Ovary (tissue), 9 donors: ENCODE measurements around the gene TNS1. TPM values are rescaled to one million over a fixed set of nuclear protein-coding genes. Genes with fewer than 3 reads are reported as not detected.

Experiments
- DNase-seq, 5 donors: peaks; one replicate each; pipeline ENCODE4 v3.0.0-alpha.2; 2019 to 2020
- H3K27ac ChIP-seq, 2 donors: fragments of 200-600 bp; one replicate each; pipeline versions ENCODE4 v1.5.1 to v1.8.0; 2019 to 2022
- H3K27me3 ChIP-seq: fragments of 200-600 bp; one replicate; pipeline ENCODE4 v1.8.0; 2022
- H3K36me3 ChIP-seq: fragments of 200-600 bp; sonication (generic); one replicate; pipeline ENCODE4 v1.5.1; 2019
- H3K4me1 ChIP-seq: one replicate; pipeline ENCODE4 v1.8.1; 2013; ENCODE audit warnings: mild to moderate bottlenecking, moderate library complexity; ENCODE audit not compliant: insufficient read depth
- H3K4me3 ChIP-seq: fragments of 200-600 bp; sonication (generic); one replicate; pipeline ENCODE4 v1.5.1; 2017
- H3K9me3 ChIP-seq, 2 donors: fragments of 200-600 bp in 1 of 2; sonication (generic) in 1 of 2; one replicate each; pipeline versions ENCODE4 v1.5.1 to v1.8.1; 2013 to 2019; ENCODE audit warnings: mild to moderate bottlenecking in 1 of 2, moderate library complexity in 1 of 2
- EP300 ChIP-seq: sonication (generic); formaldehyde crosslinking; IDR thresholded peaks from one replicate; pipeline ENCODE4 v1.6.1; 2017; ENCODE audit warnings: antibody characterized with exemption
- POLR2A ChIP-seq: fragments of 450-650 bp; IDR thresholded peaks from one replicate; pipeline ENCODE4 v1.6.1; 2017; ENCODE audit warnings: antibody characterized with exemption, mild to moderate bottlenecking, moderate library complexity
- WGBS, 3 donors: extraction: QIAGEN DNeasy Blood & Tissue Kit in 1 of 3; methylation state at CpG; one replicate each; pipeline versions ENCODE4 v1.1.5 to v1.1.7; 2013 to 2017; 5-methylcytosine and 5-hydroxymethylcytosine counted together
- intact Hi-C, 4 donors: fragments of 100-400 bp; cut with DNase I; formaldehyde crosslinking; loops; one replicate each; pipeline versions ENCODE4 v1.11.0 to v1.15.1; 2022 to 2023
- polyA plus RNA-seq, 2 donors: library from polyadenylated mRNA; stranded (reverse); fragments of 200-250 nt in 1 of 2; fragments of 350-450 nt in 1 of 2; fragmentation: Illumina TruSeq in 1 of 2; extraction: RNeasy Lipid Tissue Mini Kit (QIAGEN cat#74804) in 1 of 2; gene quantifications; one replicate each; pipeline ENCODE4 v1.2.3, GENCODE V29; 2013 to 2014
- total RNA-seq, 7 donors: library from RNA; depleted of rRNA in 2 of 7; stranded (reverse); fragments of >200 nt in 2 of 7; fragmentation: NEBNext Ultra II Directional in 3 of 7; extraction: Animal tissue kit (Norgen Biotek cat#: 25700) in 3 of 7; gene quantifications; one replicate each; pipeline versions ENCODE4 v1.1.0 to v1.2.4, GENCODE V29; 2016 to 2023
- TF ChIP-seq, protein P1 (sequence below), 3 donors: fragments of 450-650 bp in 2 of 3; fragments of 200-600 bp in 1 of 3; IDR thresholded peaks; one replicate each; pipeline versions ENCODE4 v1.5.1 to v1.8.0; 2016 to 2022; ENCODE audit warnings: antibody characterized with exemption in 3 of 3, mild to moderate bottlenecking in 1 of 3
- donor health status: DM: no; HTN: no; CAD: no; lungs with moderate emphysema.
- donor health status: DM: no; HTN: no; CAD: no.
- donor health status: Bipolar disorder and iron deficiency.
- donor health status: DM: yes; HTN: yes; CAD: no.
- donor health status: DM: no; HTN: no; CAD: no.
- donor health status: DM: yes; HTN: yes; CAD: no.

Gene TNS1
- total and polyA plus RNA-seq, 9 donors, result 140 to 568 (median 356) TPM

- H3K27ac ChIP-seq, result no peak overlapping the region
- WGBS, 3 donors, result 85 to 94% (median 90%) methylated on average over 2 of the region's 2 CpGs
- no peak overlapping the region for H3K4me3 ChIP-seq
- no peaks in the 10 kb centered on the region for H3K9me3 ChIP-seq
- no peaks in the 10 kb centered on the region for H3K27me3 ChIP-seq
- H3K36me3 ChIP-seq, result no peaks in the 10 kb centered on the region
- intact Hi-C loops, result no loop called here
- no peak for TF ChIP-seq EP300
- TF ChIP-seq POLR2A, result no peak
- TF ChIP-seq, protein P1, sequence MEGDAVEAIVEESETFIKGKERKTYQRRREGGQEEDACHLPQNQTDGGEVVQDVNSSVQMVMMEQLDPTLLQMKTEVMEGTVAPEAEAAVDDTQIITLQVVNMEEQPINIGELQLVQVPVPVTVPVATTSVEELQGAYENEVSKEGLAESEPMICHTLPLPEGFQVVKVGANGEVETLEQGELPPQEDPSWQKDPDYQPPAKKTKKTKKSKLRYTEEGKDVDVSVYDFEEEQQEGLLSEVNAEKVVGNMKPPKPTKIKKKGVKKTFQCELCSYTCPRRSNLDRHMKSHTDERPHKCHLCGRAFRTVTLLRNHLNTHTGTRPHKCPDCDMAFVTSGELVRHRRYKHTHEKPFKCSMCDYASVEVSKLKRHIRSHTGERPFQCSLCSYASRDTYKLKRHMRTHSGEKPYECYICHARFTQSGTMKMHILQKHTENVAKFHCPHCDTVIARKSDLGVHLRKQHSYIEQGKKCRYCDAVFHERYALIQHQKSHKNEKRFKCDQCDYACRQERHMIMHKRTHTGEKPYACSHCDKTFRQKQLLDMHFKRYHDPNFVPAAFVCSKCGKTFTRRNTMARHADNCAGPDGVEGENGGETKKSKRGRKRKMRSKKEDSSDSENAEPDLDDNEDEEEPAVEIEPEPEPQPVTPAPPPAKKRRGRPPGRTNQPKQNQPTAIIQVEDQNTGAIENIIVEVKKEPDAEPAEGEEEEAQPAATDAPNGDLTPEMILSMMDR (IDR thresholded peaks at IDR 0.05), result no peak
- no peaks in the 10 kb centered on the region for H3K4me1 ChIP-seq
- DNase-seq, result no peak
Measured at GRCh38 chr2:218028189-218028495, 25.3 kb upstream of the TNS1 start.

DNA sequence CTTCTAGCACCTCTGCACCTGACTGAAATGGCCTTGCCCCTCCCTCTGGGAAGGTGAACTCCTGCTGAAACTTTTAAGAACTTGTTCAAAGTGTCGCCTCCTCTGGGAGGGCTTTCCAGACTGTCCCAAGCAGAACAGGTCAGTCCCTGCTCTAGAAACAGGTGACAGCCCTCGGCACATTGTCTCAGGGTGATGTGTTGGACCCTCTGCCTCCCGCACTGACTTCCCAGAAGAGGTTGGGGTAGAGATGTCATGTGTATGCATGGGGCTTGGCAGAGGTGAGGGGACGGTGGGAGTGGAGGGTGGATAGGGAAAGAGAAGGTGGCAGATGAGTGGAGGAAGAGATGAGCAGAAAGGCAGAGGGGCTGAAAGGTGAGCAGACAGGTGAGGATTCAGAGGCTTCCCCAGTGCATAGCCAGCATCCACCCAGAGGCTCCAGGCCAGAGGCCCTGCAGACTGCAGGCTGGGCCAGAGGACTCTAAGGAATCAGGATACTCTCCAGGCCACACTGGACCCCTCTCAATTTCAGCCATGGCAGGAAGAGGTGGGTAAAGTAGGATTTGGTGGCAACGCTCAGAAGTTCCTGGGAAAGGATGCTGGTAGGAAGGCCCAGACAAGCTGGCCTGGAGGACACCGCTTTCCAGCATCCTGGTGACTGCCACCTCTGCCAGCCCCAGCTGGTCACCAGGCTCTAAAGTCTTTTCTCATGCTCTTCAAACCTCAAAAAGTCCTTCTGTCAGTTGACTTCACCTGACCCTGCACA is 24.8 kb upstream of the TNS1 start:
- Histone ChIP-seq H3K9me3 (no peaks in the 10 kb centered on the region), H3K27ac (no peak overlapping the region), H3K4me1 (no peaks in the 10 kb centered on the region), H3K36me3 (no peaks in the 10 kb centered on the region), H3K4me3 (no peak overlapping the region), H3K27me3 (no peaks in the 10 kb centered on the region)
- TF ChIP-seq EP300, result no peak
- TF ChIP-seq POLR2A, result no peak
- TF ChIP-seq, protein P1 (IDR thresholded peaks at IDR 0.05), result no peak
- intact Hi-C loops, result no loop called here
- peak in 1 of 5 donors; percentile 7 for DNase-seq
- WGBS, 3 donors, result 96 to 99% (median 97%) methylated on average over 6 of the region's 6 CpGs

- Histone ChIP-seq H3K27ac (no peak overlapping the region), H3K4me1 (no peaks in the 10 kb centered on the region), H3K4me3 (no peak overlapping the region), H3K36me3 (no peaks in the 10 kb centered on the region), H3K9me3 (no peaks in the 10 kb centered on the region), H3K27me3 (no peaks in the 10 kb centered on the region)
- intact Hi-C loops, result no loop called here
- peak in 2 of 5 donors; percentile 21 to 40 for DNase-seq
- TF ChIP-seq, protein P1 (IDR thresholded peaks at IDR 0.05), result no peak
- TF ChIP-seq POLR2A (no peak), EP300 (no peak)
- WGBS, 3 donors, result 78 to 82% (median 81%) methylated on average over 17 of the region's 17 CpGs
Measured at GRCh38 chr2:218026676-218027425, 24.1 kb upstream of the TNS1 start.

- no peaks in the 10 kb centered on the region for H3K36me3 ChIP-seq
- H3K27me3 ChIP-seq, result no peaks in the 10 kb centered on the region
- H3K27ac ChIP-seq, result no peak overlapping the region
- no peak for TF ChIP-seq POLR2A
- TF ChIP-seq EP300, result no peak
- TF ChIP-seq, protein P1 (IDR thresholded peaks at IDR 0.05), result no peak
- H3K9me3 ChIP-seq, result no peaks in the 10 kb centered on the region
- no peaks in the 10 kb centered on the region for H3K4me1 ChIP-seq
- H3K4me3 ChIP-seq, result no peak overlapping the region
- WGBS, 3 donors, result 87 to 95% (median 94%) methylated on average over 7 of the region's 7 CpGs
- intact Hi-C loops, result no loop called here
- peak in 1 of 5 donors; percentile 7 for DNase-seq
Measured at GRCh38 chr2:218026244-218026643, 23.4 kb upstream of the TNS1 start.
